ENCODE data around the gene PRDM16. TPM values are rescaled to one million over a fixed set of nuclear protein-coding genes. Genes with fewer than 3 reads are reported as not detected.

The PRDM16 gene
- total and polyA plus RNA-seq, 2 of the 8 experiments (the other 6 are each of a cell fraction or from before 2014, with no cell fraction given), result 0.39 to 0.43 TPM

- H2BK12ac ChIP-seq (ENCODE audit: low read depth, low read length), result no peak overlapping the region
- H3K18ac ChIP-seq (ENCODE audit: extremely low read depth, low read length), result no peak overlapping the region
- FAIRE-seq (no peak), DNase-seq (ENCODE audit: low read depth in 1 of 2, low spot score in 2 of 2) (no peak)
- H3K9ac ChIP-seq (replicated peaks in 1 of 4; ENCODE audit: extremely low read depth in 1 of 4, low read depth in 3 of 4, low read length in 3 of 4), result no peak overlapping the region
- no peaks in the 10 kb centered on the region for H3K79me2 ChIP-seq (ENCODE audit: control insufficient read depth in 1 of 2, insufficient read depth in 2 of 2, low read length in 2 of 2)
- no peak overlapping the region for H3K23ac ChIP-seq (ENCODE audit: insufficient read length)
- no peak overlapping the region for H2AFZ ChIP-seq (ENCODE audit: low read length)
- no peak overlapping the region for H4K91ac ChIP-seq (replicated peaks; ENCODE audit: insufficient read length, low read length)
- no peak overlapping the region for H2BK5ac ChIP-seq (ENCODE audit: low read depth, low read length)
- peaks cover 0 to 2% (median under 1%) of the 10 kb centered on the region in 4 experiments; a peak in 1 of 7 replicates for H3K27me3 ChIP-seq (replicated peaks in 1 of 4; ENCODE audit: control insufficient read depth in 3 of 4, extremely low read depth in 1 of 4, insufficient read depth in 3 of 4, low read length in 3 of 4)
- H3K14ac ChIP-seq (ENCODE audit: insufficient read length), result no peak overlapping the region
- no peaks in the 10 kb centered on the region for H4K20me1 ChIP-seq (replicated peaks in 1 of 2; ENCODE audit: control insufficient read depth in 1 of 2, insufficient read depth in 2 of 2, low read length in 2 of 2)
- H3K36me3 ChIP-seq (ENCODE audit: control insufficient read depth in 2 of 4, insufficient read depth in 4 of 4, low read length in 3 of 4), result no peaks in the 10 kb centered on the region
- H3K27ac ChIP-seq (ENCODE audit: low read depth, low read length), result no peak overlapping the region
- H3K4me3 ChIP-seq (ENCODE audit: extremely low read depth in 1 of 4, insufficient read depth in 2 of 4, low read depth in 3 of 4, low read length in 4 of 4), result no peak overlapping the region
- CTCF ChIA-PET (ENCODE audit: partially characterized antibody), result interaction anchor here (0.6 to 6.5 kb wide), 7 partner anchors 10 to 881 kb away, joined by 3 to 35 read pairs (median 3); no protein-coding TSS in a partner anchor
- POLR2A ChIA-PET (ENCODE audit: partially characterized antibody), result no interaction called here
- no peak overlapping the region for H2BK20ac ChIP-seq (ENCODE audit: low read length)
- H4K5ac ChIP-seq (ENCODE audit: insufficient read length, low read depth, low read length), result no peak overlapping the region
- H4K8ac ChIP-seq (ENCODE audit: extremely low read depth, insufficient read depth, low read length), result no peak overlapping the region
- H2BK120ac ChIP-seq (replicated peaks; ENCODE audit: low read depth, low read length), result no peak overlapping the region
- no peak overlapping the region for H2BK15ac ChIP-seq (ENCODE audit: low read length)
- no peak overlapping the region for H3K4me2 ChIP-seq (ENCODE audit: insufficient read depth in 1 of 2, low read depth in 2 of 2, low read length in 2 of 2)
- WGBS, 2 experiments (ENCODE audit: extremely low coverage in 1 of 2, insufficient coverage in 1 of 2, insufficient read length in 1 of 2, insufficient replicate concordance in 2 of 2, low coverage in 1 of 2, low lambda C conversion rate in 2 of 2, missing lambda C conversion rate in 1 of 2), result 95% methylated on average over 11 of the region's 12 CpGs; no CpG with 5 or more reads in 1 of the 2 experiments
- no peaks in the 10 kb centered on the region for H3K9me3 ChIP-seq (ENCODE audit: insufficient read depth in 2 of 2, low read depth in 1 of 2, low read length in 1 of 2)
- peaks cover 0 to 3% (median 1%) of the 10 kb centered on the region in 4 experiments; a peak in 3 of 7 replicates for H3K4me1 ChIP-seq (replicated peaks in 1 of 4; ENCODE audit: control insufficient read depth in 3 of 4, insufficient read depth in 4 of 4, low read length in 3 of 4)
- no peak overlapping the region for H2AK5ac ChIP-seq (ENCODE audit: low read depth, low read length)
- no peak overlapping the region for H3K4ac ChIP-seq (replicated peaks; ENCODE audit: insufficient read length, low read depth, low read length)
- H3K79me1 ChIP-seq (ENCODE audit: low read depth, low read length), result no peaks in the 10 kb centered on the region
- H3K23me2 ChIP-seq (ENCODE audit: low read depth, low read length), result no peaks in the 10 kb centered on the region
- no peak overlapping the region for H3K56ac ChIP-seq (replicated peaks; ENCODE audit: insufficient read length, low read depth, low read length)
- TF ChIP-seq, protein P1, sequence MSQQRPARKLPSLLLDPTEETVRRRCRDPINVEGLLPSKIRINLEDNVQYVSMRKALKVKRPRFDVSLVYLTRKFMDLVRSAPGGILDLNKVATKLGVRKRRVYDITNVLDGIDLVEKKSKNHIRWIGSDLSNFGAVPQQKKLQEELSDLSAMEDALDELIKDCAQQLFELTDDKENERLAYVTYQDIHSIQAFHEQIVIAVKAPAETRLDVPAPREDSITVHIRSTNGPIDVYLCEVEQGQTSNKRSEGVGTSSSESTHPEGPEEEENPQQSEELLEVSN (IDR thresholded peaks at IDR 0.05), result no peak
- TF ChIP-seq POLR2A (IDR thresholded peaks at IDR 0.05; ENCODE audit: control extremely low read depth in 1 of 2, low read depth in 2 of 2, low read length in 2 of 2) (no peak), GABPA (IDR thresholded peaks at IDR 0.05; ENCODE audit: borderline replicate concordance, insufficient read depth, low read length) (no peak), RXRA (IDR thresholded peaks at IDR 0.05; ENCODE audit: insufficient read depth, low read depth, low read length) (no peak), CTBP2 (IDR thresholded peaks at IDR 0.05; ENCODE audit: borderline replicate concordance, insufficient read depth, insufficient read length, low read length) (no peak), SRF (IDR thresholded peaks at IDR 0.05; ENCODE audit: low read depth, low read length) (no peak), KDM5A (IDR thresholded peaks at IDR 0.05; ENCODE audit: low read length) (no peak), ATF3 (IDR thresholded peaks at IDR 0.05; ENCODE audit: insufficient read depth, low read depth, low read length) (no peak), RFX5 (IDR thresholded peaks at IDR 0.05; ENCODE audit: borderline replicate concordance, low read depth, low read length) (no peak), CTCF (IDR thresholded peaks at IDR 0.05; ENCODE audit: control extremely low read depth in 1 of 3, insufficient read depth in 1 of 3, low read depth in 1 of 3, low read length in 3 of 3) (no peak)
Observed at GRCh38 chr1:3442901-3443300, 373.9 kb downstream of the PRDM16 start.

All from H1 (cell line).